NOMO-1 (cell line): Measurements from ENCODE around the gene PKD2L1.

ENCODE experiments used
- DNase-seq, 2 experiments: peaks; one replicate each; lab custom pipeline; 2025; ENCODE audit not compliant: unreplicated experiment in 2 of 2; lab: John Stamatoyannopoulos, UW

The PKD2L1 gene

DNA sequence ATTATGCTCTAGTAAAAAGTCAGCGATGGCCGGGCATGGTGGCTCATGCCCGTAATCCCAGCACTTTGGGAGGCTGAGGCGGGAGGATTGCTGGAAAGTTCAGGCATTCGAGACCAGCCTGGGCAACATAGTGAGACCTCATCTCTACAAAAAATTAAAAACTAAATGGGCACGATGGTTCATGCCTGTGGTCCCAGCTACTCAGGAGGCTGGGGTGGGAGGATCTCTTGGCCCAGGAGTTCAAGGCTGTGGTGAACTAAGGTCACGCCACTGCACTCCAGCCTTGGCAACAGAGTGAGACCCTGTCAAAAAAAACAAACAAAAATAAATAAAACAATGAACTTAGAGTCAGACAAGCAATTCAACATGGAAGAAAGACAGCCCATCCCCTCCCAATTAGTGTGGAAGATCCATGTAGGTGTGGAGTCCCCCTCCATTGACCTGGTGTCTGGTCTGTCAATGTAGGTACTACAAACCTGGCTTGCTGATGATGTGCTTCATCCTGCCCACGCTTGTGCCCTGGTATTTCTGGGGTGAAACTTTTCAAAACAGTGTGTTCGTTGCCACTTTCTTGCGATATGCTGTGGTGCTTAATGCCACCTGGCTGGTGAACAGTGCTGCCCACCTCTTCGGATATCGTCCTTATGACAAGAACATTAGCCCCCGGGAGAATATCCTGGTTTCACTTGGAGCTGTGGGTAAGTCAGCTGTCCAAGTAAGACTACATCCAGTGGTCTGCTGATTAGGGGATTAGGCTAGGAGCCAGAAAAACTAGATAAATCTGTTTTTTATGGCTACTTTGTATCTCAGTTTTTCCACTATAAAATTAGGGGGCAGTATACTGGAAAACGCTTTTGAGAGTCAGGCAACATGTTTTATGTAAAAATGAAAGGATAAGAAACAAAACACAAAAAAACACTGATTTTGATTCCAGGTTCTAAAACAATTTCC is 26.3 kb upstream of the PKD2L1 start:
- DNase-seq, result no peak

DNA sequence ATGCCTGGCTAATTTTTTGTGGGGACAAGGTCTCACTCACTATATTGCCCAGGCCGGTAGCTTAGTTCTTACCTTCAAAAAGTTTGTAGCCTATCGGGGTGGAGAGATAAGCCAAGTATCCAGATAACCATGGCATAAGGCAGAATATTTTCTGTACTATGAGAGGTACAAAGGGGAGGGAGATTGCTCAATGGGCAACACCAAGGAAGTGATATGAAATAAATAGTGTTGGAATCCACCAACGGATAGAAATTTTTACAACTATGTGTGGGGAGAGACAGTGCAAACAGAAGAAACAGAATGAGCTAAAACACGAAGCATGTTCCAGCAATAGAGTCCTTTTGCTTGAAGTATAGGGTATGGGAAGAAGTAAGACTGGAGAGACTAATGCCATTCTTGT is 25.1 kb upstream of the PKD2L1 start:
- no peak for DNase-seq

DNA sequence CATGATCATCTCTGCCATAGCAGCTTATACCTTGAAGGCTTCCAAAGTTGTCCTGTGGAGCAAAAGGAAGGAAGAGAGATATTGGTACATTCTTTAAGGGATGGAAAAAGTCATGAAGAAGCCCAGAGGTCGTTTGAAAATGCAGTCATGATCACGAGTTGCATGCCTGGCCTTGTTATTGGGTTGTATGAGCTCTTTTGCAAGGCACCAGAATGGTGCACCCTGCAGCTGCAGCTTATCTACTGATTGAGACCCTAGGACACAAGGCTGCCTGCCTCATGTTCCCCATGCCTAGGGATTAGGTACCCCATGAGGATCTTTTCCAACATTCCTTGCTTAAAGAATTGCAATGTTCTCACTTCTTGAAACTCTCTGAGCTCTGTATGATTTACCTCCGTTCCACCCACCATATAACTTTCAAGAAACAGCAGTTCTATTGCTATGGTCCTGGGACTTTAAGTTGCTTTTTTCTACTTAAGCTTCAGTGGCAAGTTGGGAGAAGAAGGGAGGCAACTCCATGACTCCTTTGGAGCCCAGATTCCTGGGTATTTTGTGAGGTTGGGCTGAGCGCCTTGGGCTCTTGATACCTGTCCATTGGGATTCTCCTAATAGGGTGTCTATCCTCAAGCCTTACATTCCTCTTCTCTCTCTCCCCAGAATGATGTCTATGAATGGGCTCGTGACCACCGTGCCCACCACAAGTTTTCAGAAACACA is 23.9 kb upstream of the PKD2L1 start:
- no peak for DNase-seq

DNA sequence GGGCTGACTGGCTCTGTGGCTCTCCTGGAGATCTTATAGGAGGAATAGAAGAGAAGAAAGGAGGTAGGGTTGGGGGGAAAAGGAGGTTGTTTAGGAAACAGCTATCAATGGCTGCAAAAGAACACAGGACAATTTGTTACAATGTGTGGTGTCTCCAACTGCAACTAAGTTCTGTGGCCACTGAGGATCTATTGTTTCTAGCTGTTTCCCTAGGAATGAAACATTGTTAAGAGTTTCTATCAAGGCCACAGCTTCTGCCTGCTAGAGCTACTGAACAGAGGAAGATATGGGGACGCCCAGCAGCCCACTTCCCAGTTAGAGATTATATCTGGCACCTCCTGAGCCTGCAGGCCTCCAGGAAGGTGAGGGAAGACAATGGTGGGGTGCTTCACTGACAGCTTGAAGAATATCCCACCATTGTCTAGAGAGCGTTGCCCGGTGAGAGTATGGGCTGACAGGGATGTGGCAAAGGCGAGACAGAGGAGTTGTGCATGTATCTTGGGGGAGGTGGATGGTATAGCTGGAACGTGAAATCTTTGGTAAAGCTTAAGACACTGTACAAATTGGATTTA is 21.0 kb upstream of the PKD2L1 start:
- DNase-seq, result no peak

DNA sequence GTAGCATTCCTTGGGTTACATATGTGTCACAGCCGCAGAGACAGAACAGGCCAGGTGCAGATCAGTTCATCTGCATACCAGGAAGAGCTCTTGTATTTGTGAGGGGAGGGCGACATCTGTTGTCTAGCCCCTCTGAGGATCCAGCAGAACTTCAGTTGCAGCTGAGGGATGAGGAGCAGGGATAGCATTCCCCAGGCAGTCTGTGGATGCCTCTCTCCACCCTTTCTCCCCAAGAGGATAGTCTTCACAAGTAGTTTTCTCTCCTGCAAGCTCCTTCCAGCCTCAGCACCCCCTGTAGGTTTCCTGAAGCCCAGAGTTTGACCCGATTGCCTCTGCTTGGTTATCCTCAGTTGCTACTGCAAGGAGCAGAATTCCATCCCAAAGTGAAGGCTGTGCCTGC is 19.6 kb upstream of the PKD2L1 start:
- no peak for DNase-seq

DNA sequence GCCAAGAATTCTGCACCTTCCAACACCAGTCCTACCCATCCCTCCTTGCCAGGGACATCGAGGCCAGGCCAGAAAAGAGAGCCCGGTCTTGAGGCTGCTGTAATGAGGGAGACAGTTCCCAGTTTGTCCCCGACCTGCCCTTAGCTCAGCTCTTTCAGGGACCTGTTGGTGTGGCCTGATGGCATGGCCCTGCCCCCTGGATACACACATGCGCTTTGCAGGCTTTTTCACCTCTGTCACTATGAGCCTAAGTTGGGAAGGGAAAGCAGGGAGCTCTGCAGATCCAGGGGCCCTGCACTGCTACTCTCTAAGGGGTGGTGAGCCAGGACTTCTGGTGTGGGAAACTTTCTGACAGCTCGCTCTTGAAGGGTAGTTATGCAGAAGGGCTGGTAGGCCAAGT is 19.1 kb upstream of the PKD2L1 start:
- no peak for DNase-seq

DNA sequence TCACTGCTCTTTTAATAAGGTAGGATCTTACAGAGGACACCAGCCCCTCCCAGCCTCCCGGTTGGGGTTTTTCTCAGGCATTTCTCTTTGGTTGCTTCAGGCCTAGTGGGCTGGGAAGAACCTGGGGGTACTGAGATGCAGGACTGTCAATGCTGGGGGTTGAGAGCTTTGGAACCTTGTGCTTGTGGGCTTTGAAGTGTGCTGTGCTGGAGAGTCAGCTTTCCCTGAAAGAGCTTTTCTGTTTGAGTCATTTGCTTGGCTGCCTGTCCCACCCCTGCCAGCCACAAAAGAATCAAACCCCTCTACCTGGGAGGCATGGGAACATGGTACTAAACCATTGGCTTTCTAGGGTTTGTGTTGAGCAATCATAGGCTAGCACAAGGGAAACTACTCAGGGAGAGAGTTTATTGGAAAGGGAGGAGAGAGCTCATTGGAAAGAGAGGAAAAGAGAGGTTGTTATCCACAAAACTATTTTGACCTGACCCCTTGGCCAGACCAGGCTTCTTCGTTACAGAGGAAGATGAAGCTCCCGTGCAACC is 18.4 kb upstream of the PKD2L1 start:
- DNase-seq, result no peak

DNA sequence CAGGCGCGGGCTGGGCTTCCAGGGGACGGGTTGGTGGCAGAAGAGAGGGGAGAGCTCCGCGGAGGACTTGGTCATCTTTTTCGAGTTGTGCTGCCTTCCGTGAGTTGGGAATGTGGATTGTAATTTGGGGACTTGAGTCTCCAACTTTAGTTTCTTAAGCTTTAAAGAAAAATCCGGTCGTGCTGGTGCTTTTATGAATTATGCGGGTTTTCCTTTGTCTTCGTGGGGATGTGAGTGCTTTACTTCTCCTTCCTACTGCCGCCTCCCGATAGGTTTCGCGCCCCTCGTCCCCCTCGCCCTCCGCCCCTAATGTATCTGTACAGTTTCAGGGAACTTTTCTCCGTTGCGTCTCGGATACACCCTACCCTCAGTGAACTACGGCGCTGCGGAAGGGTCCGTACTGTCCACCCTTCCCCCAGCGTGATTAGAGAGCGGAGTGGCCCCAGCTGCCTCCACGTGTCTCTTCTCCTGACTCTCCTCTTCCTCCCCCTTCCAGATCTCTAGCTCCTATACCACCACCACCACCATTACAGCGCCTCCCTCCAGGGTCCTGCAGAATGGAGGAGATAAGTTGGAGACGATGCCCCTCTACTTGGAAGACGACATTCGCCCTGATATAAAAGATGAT is 17.7 kb upstream of the PKD2L1 start:
- DNase-seq, result peak in 1 of 2 experiments; percentile 2

DNA sequence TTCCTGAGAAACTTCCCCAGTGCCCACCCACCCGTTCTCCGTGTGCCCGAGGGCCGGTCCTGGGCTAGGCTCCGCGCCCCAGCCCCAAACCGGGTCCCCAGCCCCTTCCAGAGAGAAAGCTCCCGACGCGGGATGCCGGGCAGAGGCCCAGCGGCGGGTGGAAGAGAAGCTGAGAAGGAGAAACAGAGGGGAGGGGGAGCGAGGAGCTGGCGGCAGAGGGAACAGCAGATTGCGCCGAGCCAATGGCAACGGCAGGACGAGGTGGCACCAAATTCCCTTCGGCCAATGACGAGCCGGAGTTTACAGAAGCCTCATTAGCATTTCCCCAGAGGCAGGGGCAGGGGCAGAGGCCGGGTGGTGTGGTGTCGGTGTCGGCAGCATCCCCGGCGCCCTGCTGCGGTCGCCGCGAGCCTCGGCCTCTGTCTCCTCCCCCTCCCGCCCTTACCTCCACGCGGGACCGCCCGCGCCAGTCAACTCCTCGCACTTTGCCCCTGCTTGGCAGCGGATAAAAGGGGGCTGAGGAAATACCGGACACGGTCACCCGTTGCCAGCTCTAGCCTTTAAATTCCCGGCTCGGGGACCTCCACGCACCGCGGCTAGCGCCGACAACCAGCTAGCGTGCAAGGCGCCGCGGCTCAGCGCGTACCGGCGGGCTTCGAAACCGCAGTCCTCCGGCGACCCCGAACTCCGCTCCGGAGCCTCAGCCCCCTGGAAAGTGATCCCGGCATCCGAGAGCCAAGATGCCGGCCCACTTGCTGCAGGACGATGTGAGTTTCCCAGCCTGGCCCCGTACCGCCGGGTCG is 16.9 kb upstream of the PKD2L1 start, which contains the start of gene SCD:
TSS of gene SCD (plus strand) at position 469 of the 803 bp plus-strand sequence. CDS start at position 741, 272 bp downstream.
- peak; percentile 97 to 98 for DNase-seq

DNA sequence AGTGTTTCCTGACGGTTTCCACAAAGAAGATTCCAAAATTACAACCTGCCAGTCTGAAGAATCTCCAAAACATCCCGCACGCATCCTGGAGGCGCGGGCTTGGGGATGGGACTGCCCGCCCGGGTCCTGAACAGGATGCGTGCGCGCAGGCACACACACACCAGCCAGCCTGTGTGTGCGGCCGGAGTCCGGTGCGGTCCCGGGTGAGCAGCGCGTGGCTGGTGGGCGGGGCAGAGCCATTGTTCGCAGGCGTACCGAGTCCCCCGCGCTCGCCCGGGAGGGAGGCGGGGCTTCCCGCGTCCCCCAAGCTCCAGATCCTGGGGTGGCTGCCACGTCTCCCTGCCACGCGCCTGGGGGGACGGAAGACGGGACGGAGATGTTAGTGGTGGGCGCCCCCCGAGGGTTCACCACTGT is 16.3 kb upstream of the PKD2L1 start:
- peak; percentile 27 to 47 for DNase-seq

DNA sequence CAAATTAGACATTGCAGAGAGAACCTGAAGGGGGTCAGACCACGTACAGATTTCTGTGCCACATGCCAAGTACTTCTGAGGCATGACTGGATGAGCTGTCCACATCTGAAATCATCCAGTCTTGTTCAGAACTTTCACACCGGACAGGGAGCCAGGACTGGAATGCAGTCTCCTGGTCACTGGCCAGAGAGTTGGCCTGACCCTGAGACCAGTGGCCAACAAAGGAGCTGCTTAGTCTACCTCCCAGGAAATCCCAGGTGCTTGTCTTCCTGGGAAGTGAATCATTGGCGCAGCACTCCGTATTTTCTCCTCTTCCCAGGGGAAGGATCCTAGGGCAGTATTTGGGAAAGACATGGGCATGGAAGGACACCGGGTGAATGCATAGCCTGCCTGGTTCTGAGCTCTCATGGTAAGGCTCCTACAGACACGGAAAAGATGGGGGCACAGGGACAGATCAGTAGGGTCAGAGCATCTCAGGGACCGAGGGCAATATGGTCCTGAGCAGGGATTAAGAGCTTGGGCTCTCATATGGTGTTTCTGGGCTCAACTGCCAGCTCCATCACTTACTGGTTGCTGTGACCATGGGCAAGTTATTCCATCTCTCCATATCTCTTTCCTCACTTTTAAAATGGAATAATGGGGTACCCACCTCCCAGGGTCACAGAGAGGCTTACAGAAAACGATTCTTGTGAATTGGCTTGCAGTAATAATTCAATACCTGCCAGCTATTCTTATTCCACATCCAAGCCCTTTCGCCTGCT is 15.7 kb upstream of the PKD2L1 start:
- peak in 1 of 2 experiments; percentile 1 for DNase-seq

DNA sequence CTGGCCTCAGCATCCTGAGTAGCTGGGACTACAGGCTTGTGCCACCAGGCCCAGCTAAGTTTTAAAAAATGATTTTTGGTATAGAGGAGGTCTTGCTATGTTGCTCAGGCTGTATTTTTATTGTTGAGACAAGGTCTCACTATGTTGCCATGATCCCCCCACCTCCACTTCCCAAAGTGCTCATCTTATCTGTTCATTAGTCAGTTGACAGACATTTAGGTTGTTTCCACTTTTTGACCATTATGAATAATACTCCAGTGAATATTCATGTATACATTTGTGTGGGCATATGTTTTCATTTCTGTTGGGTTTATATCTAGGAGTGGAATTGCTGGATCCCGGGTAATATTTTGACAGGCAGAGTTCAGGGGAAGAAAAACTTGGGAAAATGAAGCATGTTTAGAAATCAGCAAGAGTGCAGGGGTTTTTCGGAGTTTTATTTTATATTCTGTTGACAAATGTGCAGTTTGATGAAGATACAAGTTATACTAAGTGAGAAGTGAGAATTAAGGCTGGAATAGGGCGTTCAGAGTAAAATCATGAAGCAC is 14.3 kb upstream of the PKD2L1 start:
- no peak for DNase-seq

DNA sequence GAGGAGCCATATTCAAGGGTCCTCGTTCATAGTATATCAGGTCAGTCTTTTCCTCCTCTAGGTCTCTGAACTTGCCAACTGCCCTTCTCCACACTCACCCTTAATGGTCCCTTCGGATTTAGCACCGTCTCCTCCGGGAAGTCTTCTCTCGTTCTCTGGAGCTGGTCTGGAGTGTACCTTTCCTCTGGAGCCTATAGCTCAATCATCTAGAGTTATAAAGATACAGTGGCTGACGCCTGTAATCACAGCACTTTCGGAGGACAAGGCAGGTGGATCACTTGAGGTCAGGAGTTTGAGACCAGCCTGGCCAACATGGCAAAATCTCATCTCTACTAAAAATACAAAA is 12.6 kb upstream of the PKD2L1 start:
- no peak for DNase-seq

DNA sequence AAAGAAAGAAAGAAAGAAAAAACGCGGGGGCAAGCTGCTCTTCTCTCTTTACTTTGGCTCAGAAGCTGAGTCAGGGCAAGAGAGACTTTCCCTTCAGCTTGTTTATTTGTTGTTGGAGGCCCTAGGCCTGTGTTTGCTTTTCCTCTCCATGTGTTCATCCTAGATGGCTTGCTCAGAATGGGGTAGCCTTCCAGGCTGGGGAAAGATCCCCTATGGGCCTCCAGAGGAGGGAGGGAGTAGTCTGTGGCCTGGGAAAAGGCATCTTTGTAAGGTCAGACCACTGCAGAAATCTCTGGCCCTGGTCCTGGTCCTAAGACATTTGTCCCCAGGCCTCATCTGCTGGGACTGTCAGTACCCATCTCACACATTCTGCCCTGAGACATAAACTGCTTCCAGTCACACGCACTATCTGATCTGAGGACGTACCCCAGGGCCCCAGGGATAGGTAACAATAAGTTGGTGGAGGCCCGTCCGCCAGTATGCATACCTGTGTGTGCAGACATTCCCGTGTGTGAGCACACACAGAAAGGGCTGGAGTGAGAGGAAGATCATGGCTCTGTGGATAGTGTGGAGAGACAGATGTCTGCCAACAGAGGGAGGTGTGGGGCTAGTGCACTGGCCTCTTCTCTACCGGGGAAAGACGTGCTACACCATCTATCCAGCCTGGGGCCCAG is 12.1 kb upstream of the PKD2L1 start:
- peak; percentile 20 to 62 for DNase-seq

DNA sequence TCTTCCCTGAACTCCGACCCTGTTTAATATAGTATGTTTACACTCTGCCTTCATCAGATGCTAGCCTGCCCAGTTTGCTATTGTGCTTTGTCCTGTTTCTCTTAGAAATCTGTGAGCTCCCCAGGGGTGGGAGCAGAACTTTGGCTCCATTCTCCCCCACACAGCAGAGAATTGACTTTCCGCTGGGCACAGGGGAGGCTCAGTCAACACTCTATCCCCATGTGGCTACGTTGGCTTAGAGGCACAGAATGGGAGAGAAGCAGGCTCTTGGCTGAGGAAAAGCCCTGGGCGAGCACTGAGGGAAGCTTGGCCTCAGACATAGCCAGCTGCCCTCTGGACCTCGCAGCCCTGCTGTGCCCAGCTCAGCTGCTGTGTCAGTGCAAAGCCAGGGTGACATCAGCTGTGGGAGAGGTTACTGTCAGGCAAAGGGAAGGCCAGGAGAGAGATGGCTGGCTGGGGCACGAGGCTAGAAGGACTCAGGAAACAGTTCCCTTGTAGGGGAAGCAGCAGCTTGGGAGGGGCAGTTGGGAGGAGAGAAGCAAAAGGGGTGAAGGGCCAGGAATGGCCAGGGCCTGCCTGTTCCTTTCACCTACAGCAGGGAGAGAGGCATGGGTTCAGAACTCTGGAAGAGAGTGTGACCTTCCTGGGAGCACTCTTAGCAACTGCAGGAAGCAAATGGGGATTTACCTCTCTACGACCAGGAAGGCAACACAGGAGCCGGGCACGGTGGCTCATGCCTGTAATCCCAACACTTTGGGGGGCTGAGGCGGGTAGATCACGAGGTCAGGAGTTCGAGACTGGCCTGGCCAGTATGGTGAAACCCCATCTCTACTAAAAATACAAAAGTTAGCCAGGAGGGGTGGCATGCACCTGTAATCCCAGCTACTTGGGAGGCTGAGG is 11.2 kb upstream of the PKD2L1 start:
- no peak for DNase-seq

DNA sequence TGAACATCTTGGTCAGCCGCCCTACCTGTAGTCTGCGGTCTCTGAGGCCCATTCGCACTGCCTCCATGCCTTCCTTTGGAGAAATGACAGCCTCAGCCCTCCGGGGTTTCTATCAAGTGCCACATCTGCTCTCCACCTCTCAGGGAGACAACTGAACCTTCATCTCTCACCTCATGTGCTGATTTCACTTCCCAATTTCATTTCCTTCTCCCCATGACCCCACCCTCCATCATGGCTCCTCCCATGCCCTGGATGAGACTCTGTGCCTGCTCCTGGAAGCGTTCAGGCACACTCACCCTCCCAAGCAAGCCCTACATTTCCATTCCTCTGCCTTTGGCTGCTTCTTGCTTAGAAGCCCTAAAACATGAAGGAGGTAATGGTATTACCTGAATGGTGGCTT is 9.2 kb upstream of the PKD2L1 start:
- DNase-seq, result peak; percentile 69 to 85

DNA sequence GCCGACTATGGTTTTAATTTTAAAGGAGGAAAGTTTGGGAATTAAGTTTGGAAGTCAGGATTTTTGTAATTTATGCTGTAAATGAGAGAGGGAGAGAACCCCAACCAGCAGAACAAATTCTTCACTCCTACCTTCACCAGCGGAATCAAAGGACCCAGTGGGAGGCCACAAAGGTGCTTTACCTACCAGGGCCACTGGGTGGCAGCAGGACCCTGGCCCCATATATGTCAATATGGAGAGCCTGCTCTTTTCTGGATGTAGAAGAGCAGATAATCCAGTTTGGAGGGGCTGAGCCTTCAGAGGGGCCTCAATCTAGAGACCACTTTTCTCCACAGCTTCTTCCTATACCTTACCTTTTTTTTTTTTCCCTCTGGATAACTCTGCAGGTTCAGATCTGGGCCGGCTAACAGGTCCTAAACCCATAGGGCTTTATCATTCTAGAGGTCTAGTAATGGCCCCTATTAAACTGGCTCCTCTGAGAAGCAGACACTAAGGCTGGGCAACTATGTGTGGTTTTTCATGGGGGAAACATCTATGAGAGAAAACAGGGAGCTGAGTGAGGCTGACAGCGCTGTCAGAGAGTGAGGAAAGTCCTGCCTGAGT is 8.5 kb upstream of the PKD2L1 start:
- DNase-seq, result peak; percentile 51 to 75
